GM18519 (cell line): Measurements from ENCODE around the gene XXYLT1.
A peak's percentile ranks its signal among the peaks of the same experiment; 100 is the strongest.

Experiments used
- ATAC-seq: cut with Tn5 transposase; IDR thresholded peaks from one replicate; pipeline ENCODE4 v1.9.1; 2021; ENCODE audit warnings: mild to moderate bottlenecking, moderate library complexity; ENCODE audit not compliant: unreplicated experiment, low FRiP score

Gene XXYLT1

GRCh38 chr3:195156286-195156890, 114.6 kb downstream of the XXYLT1 start:
- no peak for ATAC-seq

DNA sequence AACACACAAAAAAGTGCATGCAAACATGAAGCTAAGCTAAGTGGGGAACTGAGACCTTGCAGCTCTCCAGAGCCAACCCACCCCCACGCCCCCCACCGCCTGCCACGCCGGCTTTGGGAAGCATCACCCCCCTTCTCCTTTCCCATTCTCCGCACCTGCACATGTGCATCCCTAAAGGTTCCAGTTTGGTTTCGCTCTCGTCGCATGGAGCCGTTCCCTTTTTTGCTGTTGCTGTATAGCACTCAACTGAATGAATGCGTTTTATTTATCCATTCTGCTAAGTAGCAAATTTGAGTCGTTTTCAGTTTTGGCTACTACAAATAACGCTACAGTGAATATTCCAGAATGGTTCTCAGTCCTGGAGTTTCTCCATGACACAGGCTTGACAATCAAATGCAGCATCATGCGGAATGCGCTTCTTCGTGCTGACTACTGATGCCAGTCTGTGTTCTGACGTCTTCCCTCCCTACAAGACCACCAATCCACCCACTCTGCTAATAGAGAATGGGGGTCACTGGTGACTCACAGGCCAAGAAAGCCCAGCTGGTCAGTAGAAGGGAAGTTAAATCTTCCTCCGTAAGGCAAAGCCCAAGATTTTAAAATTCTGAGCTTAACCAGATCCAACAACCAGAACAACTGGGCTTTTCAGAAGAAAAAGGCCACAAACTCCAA, 115.3 kb downstream of the XXYLT1 start:
- ATAC-seq = no peak

DNA sequence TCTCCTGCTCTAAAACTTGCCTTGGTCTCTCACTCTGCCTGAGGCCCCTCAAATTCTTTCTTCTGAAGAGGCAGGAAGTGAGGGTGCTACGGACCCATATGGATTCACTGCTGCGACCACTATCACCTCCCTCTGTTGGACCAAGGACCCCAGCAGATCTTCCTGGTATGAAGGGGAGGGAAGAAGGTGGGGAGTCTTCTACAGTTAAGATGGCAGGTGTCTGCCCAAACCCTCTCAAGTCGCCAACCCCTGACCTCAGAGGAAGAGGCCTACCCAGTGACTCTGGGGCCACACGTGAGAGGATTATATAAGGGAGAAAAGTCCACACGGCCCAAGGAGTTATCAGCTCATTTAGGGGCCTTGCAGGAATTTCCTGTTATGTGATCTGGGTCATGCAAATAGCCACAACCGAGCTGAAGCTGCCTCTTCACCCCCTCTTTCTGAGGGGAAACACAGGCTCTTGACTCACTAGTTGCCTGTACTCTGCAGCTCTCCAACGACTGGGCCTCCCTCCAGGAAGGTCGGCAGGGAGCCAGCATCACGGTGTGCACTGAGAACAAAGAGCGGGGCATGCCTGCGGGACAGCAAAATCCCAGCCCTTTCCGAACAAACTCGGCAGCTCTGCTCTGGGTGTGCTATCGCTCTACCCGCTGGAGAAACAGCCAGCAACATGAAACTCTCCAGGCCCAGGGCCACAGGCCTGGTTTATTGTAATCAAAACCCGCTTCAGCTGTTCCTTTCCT, 116.0 kb downstream of the XXYLT1 start:
- ATAC-seq = no peak

DNA sequence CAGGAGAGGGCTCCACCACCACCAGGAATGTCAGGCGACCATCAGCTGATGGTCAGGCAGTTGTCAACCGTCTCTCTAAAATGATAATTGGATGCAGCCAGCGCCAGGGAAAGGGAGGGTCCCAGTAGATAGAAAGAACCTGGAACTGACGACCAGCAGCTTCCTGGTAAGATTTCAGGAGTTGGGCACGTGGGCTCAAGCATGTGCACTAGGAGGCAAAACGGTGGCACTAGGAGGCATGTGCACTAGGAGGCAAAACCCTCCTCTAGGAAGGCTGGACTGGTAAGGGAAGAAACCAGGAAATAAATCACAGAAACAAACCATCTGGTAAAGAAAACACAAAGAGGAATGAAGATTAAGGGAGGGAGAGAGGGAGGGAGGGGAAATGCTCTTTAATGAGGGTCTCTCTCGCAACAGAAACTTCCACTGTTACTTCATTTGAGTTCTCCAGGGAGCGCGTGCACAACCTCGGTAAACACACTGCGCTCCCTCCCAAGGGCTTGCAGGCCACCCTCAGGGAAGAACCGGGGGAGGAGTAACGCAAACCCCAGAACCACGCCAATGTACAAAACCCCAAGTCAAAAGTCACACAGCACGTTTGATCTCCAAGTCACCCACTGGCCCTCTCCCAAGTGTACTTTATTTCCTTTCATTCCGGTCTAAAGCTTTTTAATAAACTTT, 116.7 kb downstream of the XXYLT1 start:
- no peak for ATAC-seq

- no peak for ATAC-seq
Measured at GRCh38 chr3:195153653-195154052, 117.3 kb downstream of the XXYLT1 start.

DNA sequence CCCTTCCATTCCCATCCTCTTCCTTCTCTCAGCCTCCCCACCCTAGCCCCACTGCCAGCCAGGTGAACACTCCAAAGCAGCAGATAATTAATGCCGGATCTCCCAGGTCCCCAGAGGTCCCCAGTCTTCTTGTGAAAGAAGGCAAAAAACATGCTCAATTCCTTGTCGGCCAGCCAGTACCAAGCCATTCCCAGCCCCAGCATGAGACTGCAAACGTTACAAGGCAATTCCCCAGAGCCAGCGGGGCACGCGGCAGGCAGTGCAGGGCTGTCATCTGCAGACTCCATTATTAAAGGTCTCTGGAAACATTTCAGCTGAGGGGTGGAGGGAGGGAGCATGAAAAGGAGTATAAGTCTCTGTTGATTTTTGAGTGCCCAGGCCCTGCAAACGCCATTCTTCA, 117.8 kb downstream of the XXYLT1 start:
- no peak for ATAC-seq

GRCh38 chr3:195151866-195152541, 119.0 kb downstream of the XXYLT1 start:
- no peak for ATAC-seq

DNA sequence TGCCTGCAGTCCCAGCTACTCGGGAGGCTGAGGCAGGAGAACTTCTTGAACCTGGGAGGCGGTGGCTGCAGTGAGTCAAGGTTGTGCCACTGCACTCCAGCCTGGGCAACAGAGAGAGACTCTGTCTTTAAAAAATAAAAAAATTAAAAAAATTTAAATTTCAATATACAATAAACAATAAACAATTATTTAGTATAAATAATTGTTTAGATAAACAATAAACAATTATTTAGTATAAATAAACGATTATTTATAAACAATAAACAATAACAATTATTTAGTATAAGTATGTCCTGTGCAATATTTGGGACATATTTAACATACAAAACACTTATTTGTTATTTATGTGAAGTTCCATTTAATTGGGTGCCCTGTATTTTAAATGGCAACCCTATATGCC, 119.6 kb downstream of the XXYLT1 start:
- ATAC-seq = no peak

- no peak for ATAC-seq
Measured at GRCh38 chr3:195150181-195151118, 120.5 kb downstream of the XXYLT1 start.

DNA sequence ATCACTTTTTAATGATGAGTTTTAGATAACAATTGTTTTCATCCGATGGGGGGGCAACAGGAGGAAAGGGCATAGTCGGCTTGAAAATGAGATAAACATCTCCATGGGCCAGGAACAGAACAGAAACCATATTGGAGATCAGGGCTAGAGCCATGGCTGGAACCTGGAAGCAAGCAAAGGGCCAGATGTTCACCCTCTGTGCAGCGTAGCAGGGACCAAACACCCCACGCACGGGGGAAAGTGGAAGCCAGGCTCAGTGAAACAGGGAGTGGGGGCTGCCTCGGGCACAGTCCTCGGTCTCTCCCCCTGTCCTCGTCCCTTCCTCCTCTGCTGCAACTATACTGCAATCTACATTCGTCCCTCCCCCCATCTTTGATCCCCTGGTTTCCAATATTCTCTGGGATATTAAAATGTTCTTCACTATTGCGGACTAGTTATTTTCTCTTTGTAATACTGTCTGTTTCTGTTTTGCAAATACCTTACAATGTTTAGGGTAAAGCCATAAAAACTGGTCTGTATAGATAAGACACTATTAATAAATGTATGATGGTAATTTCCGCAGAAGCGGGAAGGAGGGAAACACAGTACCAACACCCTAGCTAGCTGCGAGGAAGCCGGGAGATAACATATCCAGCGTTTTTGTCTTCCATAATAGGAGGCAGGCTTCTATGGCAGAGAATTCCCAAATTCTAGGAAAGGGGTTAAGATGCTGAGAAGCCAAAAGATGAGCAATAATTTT, 121.5 kb downstream of the XXYLT1 start:
- ATAC-seq = no peak

DNA sequence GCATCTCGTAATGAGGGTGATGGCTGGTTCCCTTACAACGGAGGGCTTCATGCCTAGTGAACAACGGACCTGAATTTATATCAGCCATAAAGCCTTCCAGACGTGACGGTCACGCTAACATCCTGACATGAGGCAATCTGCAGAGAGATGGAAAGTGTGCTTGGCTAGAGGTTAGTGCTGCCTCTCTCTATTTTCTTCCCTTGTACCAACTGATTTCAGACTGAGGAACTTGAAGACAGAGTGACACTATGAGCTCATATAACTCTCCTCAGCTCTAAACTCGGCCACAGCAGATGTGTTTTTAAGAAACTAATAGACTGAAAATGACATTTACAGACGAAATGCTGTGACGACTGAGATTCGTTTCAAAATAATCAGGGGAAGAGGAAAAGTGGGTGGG, 122.4 kb downstream of the XXYLT1 start:
- ATAC-seq = no peak

DNA sequence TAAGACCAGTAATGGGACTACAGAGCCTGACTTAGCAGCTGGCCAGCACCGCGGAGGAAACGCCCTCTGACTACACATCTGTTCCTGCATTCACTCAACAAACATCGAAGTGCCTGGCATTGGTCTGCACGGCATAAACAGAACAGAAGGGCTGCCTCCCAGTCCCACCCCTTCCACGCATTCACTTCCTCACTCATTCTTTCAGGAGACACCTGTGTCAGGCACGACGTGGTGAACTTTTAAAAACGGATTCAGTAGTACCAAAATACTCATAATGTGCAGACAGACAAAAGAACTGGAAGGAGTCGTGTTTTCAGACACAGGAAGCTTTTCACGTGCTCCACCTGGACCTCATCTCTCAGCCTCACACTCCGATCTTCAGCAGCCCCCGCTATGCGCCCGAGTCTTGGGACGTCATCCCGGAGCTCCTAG, 123.3 kb downstream of the XXYLT1 start:
- peak; percentile 74 for ATAC-seq

DNA sequence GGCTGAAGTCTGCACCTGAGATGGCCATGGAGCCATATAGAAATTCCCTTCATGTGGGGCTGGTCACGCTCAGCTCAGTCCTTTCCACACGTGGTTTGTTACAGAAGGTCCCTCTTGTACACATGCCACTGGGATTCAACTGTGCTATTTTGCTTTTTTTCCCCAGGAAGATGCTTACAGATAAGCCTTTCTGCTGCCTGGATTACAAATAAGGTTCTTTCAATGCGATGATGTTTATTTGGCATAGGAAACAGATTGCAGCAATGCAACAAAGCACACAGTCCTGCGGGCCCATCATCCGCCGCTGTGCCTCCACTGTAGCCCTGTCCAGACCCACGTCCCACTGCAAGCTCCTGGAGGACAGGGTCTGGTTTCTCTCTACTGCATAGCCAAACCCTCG, 124.8 kb downstream of the XXYLT1 start:
- ATAC-seq = no peak

GRCh38 chr3:195145579-195145978, 125.4 kb downstream of the XXYLT1 start:
- no peak for ATAC-seq

DNA sequence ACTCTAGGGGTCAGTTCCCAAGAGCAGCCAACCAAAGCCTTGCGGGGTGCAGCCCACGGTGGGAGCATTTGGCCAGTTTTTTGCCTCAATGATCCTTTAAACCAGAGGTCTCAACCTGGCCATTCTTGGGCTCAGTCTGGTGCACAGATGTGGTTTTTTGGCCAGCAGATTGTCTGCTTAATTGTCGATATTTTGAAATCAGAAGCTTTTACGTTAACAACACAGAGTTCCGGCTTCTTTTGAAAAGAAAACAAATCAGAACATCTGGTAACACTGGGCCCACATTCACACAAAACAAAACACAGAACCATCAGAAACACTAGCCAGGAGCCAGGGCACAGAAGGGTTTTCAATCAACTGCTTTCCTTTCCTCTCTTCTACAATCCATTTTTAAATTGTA, 127.7 kb downstream of the XXYLT1 start:
- ATAC-seq = no peak

DNA sequence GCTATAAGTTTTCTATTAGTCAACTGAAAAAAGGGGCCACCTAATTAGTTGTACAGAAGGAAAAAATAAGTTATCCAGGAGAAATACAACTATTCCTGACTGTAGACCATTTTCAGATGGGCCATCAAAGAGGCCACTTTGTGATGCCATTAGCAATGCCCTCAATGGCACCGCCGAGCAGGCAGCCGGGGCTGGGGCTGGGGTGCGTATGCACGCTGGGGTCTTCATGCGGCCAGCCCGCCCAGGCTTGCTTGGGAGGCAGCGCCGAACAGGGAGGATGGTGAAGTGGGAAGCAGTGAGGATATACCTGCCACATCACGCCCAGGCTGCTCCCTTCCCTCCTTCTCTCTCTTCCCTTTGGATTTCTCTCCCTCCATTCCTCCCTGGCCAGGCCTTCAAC, 128.4 kb downstream of the XXYLT1 start:
- no peak for ATAC-seq

- ATAC-seq = no peak
Measured at GRCh38 chr3:195140816-195141793, 129.9 kb downstream of the XXYLT1 start.

GRCh38 chr3:195140410-195140809, 130.5 kb downstream of the XXYLT1 start:
- no peak for ATAC-seq
